ENCODE data around the gene MDP1. TPM values are rescaled to one million over a fixed set of nuclear protein-coding genes. Genes with fewer than 3 reads are reported as not detected.

MDP1 gene
- total and polyA plus RNA-seq, 10 of the 15 experiments (the other 5 are each of a cell fraction or from before 2014, with no cell fraction given): 10.4 to 45.8 (median 23.5) TPM

DNA sequence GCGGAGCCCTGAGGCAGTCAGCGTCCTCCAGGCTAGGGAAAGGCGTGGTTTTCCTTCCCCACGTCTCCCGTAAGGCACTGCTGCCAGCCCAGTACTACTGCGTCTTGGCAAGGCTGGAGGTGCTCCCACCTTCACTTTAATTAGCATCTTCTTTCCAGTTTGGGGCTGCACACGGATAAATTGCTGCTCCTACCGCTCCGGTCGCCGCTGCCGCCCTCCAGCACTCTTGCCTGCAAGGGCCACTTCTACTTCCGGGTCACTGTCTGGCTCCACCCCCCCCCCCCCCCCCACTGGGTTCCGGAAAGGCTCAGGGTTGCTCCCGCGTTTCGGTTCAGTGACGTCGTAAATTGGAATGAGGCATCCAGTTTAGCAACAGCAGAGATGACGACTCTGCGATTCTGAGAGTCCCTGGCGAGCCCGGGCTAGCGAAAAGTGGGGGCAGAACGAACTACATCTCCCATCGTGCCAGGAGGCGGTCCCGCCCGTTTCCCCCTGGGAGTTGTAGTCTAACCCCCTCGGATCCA is 16.3 kb upstream of the MDP1 start, which contains the start of gene NEDD8:
NEDD8 (minus strand) TSS at position 247 of the 524 bp plus-strand sequence; CDS start at position 147, 100 bp downstream.
- peaks cover 35% of the 10 kb centered on the region for H3K79me2 ChIP-seq (ENCODE audit: control insufficient read depth, insufficient read depth, low read length)
- POLR2A ChIA-PET: interaction anchor here (1.7 to 2.1 kb wide), 2 partner anchors 10 to 35 kb away, joined by 4 to 15 read pairs; partner anchors contain the start of gene TINF2
- no peak for TF ChIP-seq SREBF2 (IDR thresholded peaks at IDR 0.05; ENCODE audit: low read length)
- TF ChIP-seq NR2C2 (IDR thresholded peaks at IDR 0.05; ENCODE audit: borderline replicate concordance, control insufficient read depth, insufficient read length, low read depth): peak; percentile 70
- 0 out of 2 replicates have a peak, but pooled peaks have one; percentile 2 for TF ChIP-seq LARP7 (IDR thresholded peaks at IDR 0.05)
- peak; percentile 74 for TF ChIP-seq SREBF1 (IDR thresholded peaks at IDR 0.05; ENCODE audit: low read length)
- TF ChIP-seq PAX5 (IDR thresholded peaks at IDR 0.05; ENCODE audit: borderline replicate concordance, low read depth, low read length): peak; percentile 34; the same call in 1 of the 2 replicates
- TF ChIP-seq NFYA (IDR thresholded peaks at IDR 0.05; ENCODE audit: borderline replicate concordance, low read depth, low read length): no peak
- TF ChIP-seq, protein P1, sequence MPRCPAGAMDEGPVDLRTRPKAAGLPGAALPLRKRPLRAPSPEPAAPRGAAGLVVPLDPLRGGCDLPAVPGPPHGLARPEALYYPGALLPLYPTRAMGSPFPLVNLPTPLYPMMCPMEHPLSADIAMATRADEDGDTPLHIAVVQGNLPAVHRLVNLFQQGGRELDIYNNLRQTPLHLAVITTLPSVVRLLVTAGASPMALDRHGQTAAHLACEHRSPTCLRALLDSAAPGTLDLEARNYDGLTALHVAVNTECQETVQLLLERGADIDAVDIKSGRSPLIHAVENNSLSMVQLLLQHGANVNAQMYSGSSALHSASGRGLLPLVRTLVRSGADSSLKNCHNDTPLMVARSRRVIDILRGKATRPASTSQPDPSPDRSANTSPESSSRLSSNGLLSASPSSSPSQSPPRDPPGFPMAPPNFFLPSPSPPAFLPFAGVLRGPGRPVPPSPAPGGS (IDR thresholded peaks at IDR 0.05; ENCODE audit: borderline replicate concordance, insufficient read depth, low read depth, low read length, poor library complexity, severe bottlenecking): no peak
- peak; percentile 97 for TF ChIP-seq HCFC1 (IDR thresholded peaks at IDR 0.05; ENCODE audit: low read length)
- TF ChIP-seq MTA2 (IDR thresholded peaks at IDR 0.05; ENCODE audit: low read depth): peak; percentile 75; the same call in 1 of the 2 replicates
- peak; percentile 96 for TF ChIP-seq NR2C1 (IDR thresholded peaks at IDR 0.05)
- TF ChIP-seq TARDBP (IDR thresholded peaks at IDR 0.05; ENCODE audit: borderline replicate concordance): peak; percentile 94
- TF ChIP-seq CREM (IDR thresholded peaks at IDR 0.05; ENCODE audit: low read depth): peak; percentile 94
- 0 out of 2 replicates have a peak, but pooled peaks have one; percentile 30 for TF ChIP-seq TBL1XR1 (IDR thresholded peaks at IDR 0.05; ENCODE audit: low read depth, low read length)
- TF ChIP-seq MEF2B (IDR thresholded peaks at IDR 0.05; ENCODE audit: partially characterized antibody, poor library complexity, severe bottlenecking): peak; percentile 70
- TF ChIP-seq EGR1 (IDR thresholded peaks at IDR 0.05; ENCODE audit: borderline replicate concordance in 1 of 2, low read depth in 2 of 2, low read length in 2 of 2): no peak; a peak in 1 of 3 replicates
- TF ChIP-seq CHD2 (IDR thresholded peaks at IDR 0.05; ENCODE audit: borderline replicate concordance, low read depth, low read length): peak; percentile 43; the same call in 1 of the 2 replicates
- TF ChIP-seq, protein P2, sequence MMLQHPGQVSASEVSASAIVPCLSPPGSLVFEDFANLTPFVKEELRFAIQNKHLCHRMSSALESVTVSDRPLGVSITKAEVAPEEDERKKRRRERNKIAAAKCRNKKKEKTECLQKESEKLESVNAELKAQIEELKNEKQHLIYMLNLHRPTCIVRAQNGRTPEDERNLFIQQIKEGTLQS (IDR thresholded peaks at IDR 0.05; ENCODE audit: borderline replicate concordance, extremely low read depth, low read depth, low read length): no peak; the same call in 1 of the 2 replicates
- TF ChIP-seq, protein P3, sequence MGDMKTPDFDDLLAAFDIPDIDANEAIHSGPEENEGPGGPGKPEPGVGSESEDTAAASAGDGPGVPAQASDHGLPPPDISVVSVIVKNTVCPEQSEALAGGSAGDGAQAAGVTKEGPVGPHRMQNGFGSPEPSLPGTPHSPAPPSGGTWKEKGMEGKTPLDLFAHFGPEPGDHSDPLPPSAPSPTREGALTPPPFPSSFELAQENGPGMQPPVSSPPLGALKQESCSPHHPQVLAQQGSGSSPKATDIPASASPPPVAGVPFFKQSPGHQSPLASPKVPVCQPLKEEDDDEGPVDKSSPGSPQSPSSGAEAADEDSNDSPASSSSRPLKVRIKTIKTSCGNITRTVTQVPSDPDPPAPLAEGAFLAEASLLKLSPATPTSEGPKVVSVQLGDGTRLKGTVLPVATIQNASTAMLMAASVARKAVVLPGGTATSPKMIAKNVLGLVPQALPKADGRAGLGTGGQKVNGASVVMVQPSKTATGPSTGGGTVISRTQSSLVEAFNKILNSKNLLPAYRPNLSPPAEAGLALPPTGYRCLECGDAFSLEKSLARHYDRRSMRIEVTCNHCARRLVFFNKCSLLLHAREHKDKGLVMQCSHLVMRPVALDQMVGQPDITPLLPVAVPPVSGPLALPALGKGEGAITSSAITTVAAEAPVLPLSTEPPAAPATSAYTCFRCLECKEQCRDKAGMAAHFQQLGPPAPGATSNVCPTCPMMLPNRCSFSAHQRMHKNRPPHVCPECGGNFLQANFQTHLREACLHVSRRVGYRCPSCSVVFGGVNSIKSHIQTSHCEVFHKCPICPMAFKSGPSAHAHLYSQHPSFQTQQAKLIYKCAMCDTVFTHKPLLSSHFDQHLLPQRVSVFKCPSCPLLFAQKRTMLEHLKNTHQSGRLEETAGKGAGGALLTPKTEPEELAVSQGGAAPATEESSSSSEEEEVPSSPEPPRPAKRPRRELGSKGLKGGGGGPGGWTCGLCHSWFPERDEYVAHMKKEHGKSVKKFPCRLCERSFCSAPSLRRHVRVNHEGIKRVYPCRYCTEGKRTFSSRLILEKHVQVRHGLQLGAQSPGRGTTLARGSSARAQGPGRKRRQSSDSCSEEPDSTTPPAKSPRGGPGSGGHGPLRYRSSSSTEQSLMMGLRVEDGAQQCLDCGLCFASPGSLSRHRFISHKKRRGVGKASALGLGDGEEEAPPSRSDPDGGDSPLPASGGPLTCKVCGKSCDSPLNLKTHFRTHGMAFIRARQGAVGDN (IDR thresholded peaks at IDR 0.05): peak; percentile 20; the same call in 1 of the 2 replicates

More for the DNA sequence above, 16.3 kb upstream of the MDP1 start, which contains the start of gene NEDD8:
- no peaks in the 10 kb centered on the region for H4K20me1 ChIP-seq (ENCODE audit: control insufficient read depth, insufficient read depth)
- H3K9ac ChIP-seq (ENCODE audit: control insufficient read depth, insufficient read depth, low read length): peak within 1 kb of the TSS; percentile 92
- peak within 1 kb of the TSS; percentile 91 for H2AFZ ChIP-seq (ENCODE audit: control insufficient read depth, low read depth, low read length)
- CTCF ChIA-PET: interaction anchor here (1.3 to 2.3 kb wide), 2 partner anchors 10 to 17 kb away, joined by 3 to 12 read pairs; partner anchors contain the start of genes MDP1 and TINF2
- intact Hi-C loops (cut with micrococcal nuclease; ENCODE audit: unreplicated experiment): loop anchor here (1.0 kb wide), 2 partner anchors 10 to 19 kb away; partner anchors contain the start of genes CHMP4A and TINF2
- no peaks in the 10 kb centered on the region for H3K9me3 ChIP-seq (replicated peaks; ENCODE audit: control insufficient read depth, insufficient read depth, low read length)
- RAD21 ChIA-PET (ENCODE audit: unreplicated experiment): interaction anchor here (2.3 kb wide), 1 partner anchor 10 kb away, joined by 13 read pairs; the partner anchor contains the start of gene TINF2
- SMC1A ChIA-PET (ENCODE audit: uncharacterized antibody, unreplicated experiment): interaction anchor here (1.0 to 2.0 kb wide), 2 partner anchors 10 to 13 kb away, joined by 4 to 6 read pairs; partner anchors contain the start of gene TINF2
- in situ Hi-C loops (cut with MboI): no loop called here
- H3K36me3 ChIP-seq (ENCODE audit: control insufficient read depth in 2 of 2, insufficient read depth in 2 of 2, low read length in 1 of 2): peaks cover 1 to 25% of the 10 kb centered on the region in 2 experiments; a peak in 3 of 4 replicates
- no peaks in the 10 kb centered on the region for H3K27me3 ChIP-seq (replicated peaks in 1 of 2; ENCODE audit: control insufficient read depth in 2 of 2, insufficient read depth in 2 of 2, low read length in 1 of 2)
- ATAC-seq (peak; percentile 86), DNase-seq (ENCODE audit: low read depth, low spot score) (peak; percentile 69), FAIRE-seq (peak; percentile 86)
- H3K4me2 ChIP-seq (ENCODE audit: control insufficient read depth, insufficient read depth): peak within 1 kb of the TSS; percentile 97
- BruUV-seq (replicated peaks): no TSS peak
- WGBS (ENCODE audit: insufficient coverage, insufficient replicate concordance, low lambda C conversion rate, missing lambda C conversion rate): 1% methylated on average over 29 of the region's 30 CpGs
- peak within 1 kb of the TSS; percentile 84 for H3K27ac ChIP-seq (ENCODE audit: control insufficient read depth, insufficient read depth)
- peak within 1 kb of the TSS; percentile 87 for H3K4me3 ChIP-seq
- H3K4me1 ChIP-seq (ENCODE audit: control insufficient read depth, insufficient read depth, low read length): peaks cover 14% of the 10 kb centered on the region

Data from GM12878 (cell line).